ENCODE measurements around the gene OR4D11. TPM values are rescaled to one million over a fixed set of nuclear protein-coding genes. Genes with fewer than 3 reads are reported as not detected.
"Not testable (repeated sequence)": the region's sequence is repeated elsewhere in the genome, so short reads cannot be mapped to it uniquely, and the experiment has no call there.

Gene OR4D11
- total RNA-seq, 4 donors from 2014 or later = not detected

- 55% methylated on average over 1 of the region's 1 CpG for WGBS
Observed at GRCh38 chr11:59511675-59512074, 8.3 kb downstream of the OR4D11 start.

GRCh38 chr11:59520139-59520538 is 16.8 kb downstream of the OR4D11 start:
- H3K4me3 ChIP-seq; H3K27ac ChIP-seq (replicated peaks in 1 of 4); H3K27me3 ChIP-seq; H3K9me3 ChIP-seq; DNase-seq (ENCODE audit: extremely low spot score); H3K4me1 ChIP-seq; intact Hi-C loops (cut with DNase I); H3K36me3 ChIP-seq: not testable (repeated sequence)
- WGBS = 74% methylated on average over 2 of the region's 2 CpGs

More at GRCh38 chr11:59511675-59512074, 8.3 kb downstream of the OR4D11 start:
- no peak overlapping the region for H3K4me3 ChIP-seq
- H3K36me3 ChIP-seq = no peaks in the 10 kb centered on the region
- H3K27ac ChIP-seq (replicated peaks in 1 of 4) = no peak overlapping the region
- H3K27me3 ChIP-seq = peaks cover 0 to 8% (median 0%) of the 10 kb centered on the region in 4 donors
- no peaks in the 10 kb centered on the region for H3K9me3 ChIP-seq
- intact Hi-C loops (cut with DNase I) = no loop called here
- no peak for DNase-seq (ENCODE audit: extremely low spot score)
- TF ChIP-seq POLR2AphosphoS5 (IDR thresholded peaks at IDR 0.05) = no peak
- no peak for TF ChIP-seq POLR2A (IDR thresholded peaks at IDR 0.05; ENCODE audit: low read depth)
- TF ChIP-seq EP300 (IDR thresholded peaks at IDR 0.05) = no peak
- no peak for TF ChIP-seq CTCF (IDR thresholded peaks at IDR 0.05)
- no peaks in the 10 kb centered on the region for H3K4me1 ChIP-seq

- intact Hi-C loops (cut with DNase I) = no loop called here
- WGBS = 79% methylated on average over 5 of the region's 5 CpGs
- H3K4me3 ChIP-seq = no peak overlapping the region
- no peak for DNase-seq (ENCODE audit: extremely low spot score)
- peaks cover 0 to 10% (median 0%) of the 10 kb centered on the region in 4 donors for H3K27me3 ChIP-seq
- TF ChIP-seq POLR2AphosphoS5 (IDR thresholded peaks at IDR 0.05) (no peak), CTCF (IDR thresholded peaks at IDR 0.05) (no peak), POLR2A (IDR thresholded peaks at IDR 0.05; ENCODE audit: low read depth) (no peak), EP300 (IDR thresholded peaks at IDR 0.05) (no peak)
- H3K9me3 ChIP-seq = no peaks in the 10 kb centered on the region
- H3K36me3 ChIP-seq = no peaks in the 10 kb centered on the region
- no peak overlapping the region for H3K27ac ChIP-seq (replicated peaks in 1 of 4)
- H3K4me1 ChIP-seq = no peaks in the 10 kb centered on the region
Observed at GRCh38 chr11:59520741-59521140, 17.4 kb downstream of the OR4D11 start.

GRCh38 chr11:59523541-59523940 is 20.2 kb downstream of the OR4D11 start:
- WGBS = 0% methylated on average over 1 of the region's 1 CpG
- Histone ChIP-seq H3K36me3 (no peaks in the 10 kb centered on the region), H3K4me1 (no peaks in the 10 kb centered on the region), H3K4me3 (no peak overlapping the region), H3K27me3 (peaks cover 0 to 10% (median 0%) of the 10 kb centered on the region in 4 donors), H3K27ac (replicated peaks in 1 of 4) (no peak overlapping the region), H3K9me3 (no peaks in the 10 kb centered on the region)
- TF ChIP-seq EP300 (IDR thresholded peaks at IDR 0.05) (no peak), POLR2AphosphoS5 (IDR thresholded peaks at IDR 0.05) (no peak), POLR2A (IDR thresholded peaks at IDR 0.05; ENCODE audit: low read depth) (no peak), CTCF (IDR thresholded peaks at IDR 0.05) (no peak)
- intact Hi-C loops (cut with DNase I) = no loop called here
- DNase-seq (ENCODE audit: extremely low spot score) = no peak

- H3K4me1 ChIP-seq = no peaks in the 10 kb centered on the region
- no peak for TF ChIP-seq POLR2A (IDR thresholded peaks at IDR 0.05; ENCODE audit: low read depth)
- no peak for TF ChIP-seq POLR2AphosphoS5 (IDR thresholded peaks at IDR 0.05)
- TF ChIP-seq EP300 (IDR thresholded peaks at IDR 0.05) = no peak
- TF ChIP-seq CTCF (IDR thresholded peaks at IDR 0.05) = no peak
- no peak overlapping the region for H3K27ac ChIP-seq (replicated peaks in 1 of 4)
- intact Hi-C loops (cut with DNase I) = no loop called here
- DNase-seq (ENCODE audit: extremely low spot score) = no peak
- no peak overlapping the region for H3K4me3 ChIP-seq
- peaks cover 0 to 13% (median 0%) of the 10 kb centered on the region in 4 donors for H3K27me3 ChIP-seq
- H3K9me3 ChIP-seq = no peaks in the 10 kb centered on the region
- WGBS = 59% methylated on average over 7 of the region's 7 CpGs
- no peaks in the 10 kb centered on the region for H3K36me3 ChIP-seq
Observed at GRCh38 chr11:59528711-59529110, 25.3 kb downstream of the OR4D11 start.
